Measurements from ENCODE around the gene KIF19. TPM values are rescaled to one million over a fixed set of nuclear protein-coding genes. Genes with fewer than 3 reads are reported as not detected.

KIF19 gene
- total and polyA plus RNA-seq, 2 of the 4 experiments (the other 2 are of a cell fraction) = not detected

- H2BK15ac ChIP-seq (ENCODE audit: low read depth, low read length) = no peak overlapping the region
- no peak for DNase-seq
- no peak overlapping the region for H3K4ac ChIP-seq (ENCODE audit: low read depth, low read length)
- ChIA-PET POLR2A (ENCODE audit: unreplicated experiment) (no interaction called here), CTCF (no interaction called here)
- no peak overlapping the region for H4K91ac ChIP-seq (ENCODE audit: insufficient read depth, low read depth, low read length)
- no peak overlapping the region for H3K4me3 ChIP-seq (ENCODE audit: insufficient read depth, low read depth, low read length)
- WGBS, 2 experiments (ENCODE audit: extremely low coverage in 2 of 2, insufficient read length in 1 of 2) = no CpG with 5 or more reads among the region's 10 CpGs
- no peak overlapping the region for H3K18ac ChIP-seq (ENCODE audit: low read depth, low read length)
- no TSS peak for BruUV-seq (replicated peaks)
- H2BK120ac ChIP-seq (ENCODE audit: low read depth, low read length) = no peak overlapping the region
- no peak overlapping the region for H4K5ac ChIP-seq (ENCODE audit: low read depth, low read length)
- H2AK5ac ChIP-seq (ENCODE audit: low read depth, low read length) = no peak overlapping the region
- H3K14ac ChIP-seq (replicated peaks; ENCODE audit: low read depth, low read length) = no peak overlapping the region
- H4K20me1 ChIP-seq (ENCODE audit: insufficient read depth, low read length) = no peaks in the 10 kb centered on the region
- H3K79me1 ChIP-seq (ENCODE audit: low read depth in 1 of 2, low read length in 2 of 2) = no peaks in the 10 kb centered on the region
- no peak overlapping the region for H3K56ac ChIP-seq (ENCODE audit: extremely low read depth, insufficient read depth, low read length)
- no peaks in the 10 kb centered on the region for H3K36me3 ChIP-seq (ENCODE audit: control insufficient read depth, insufficient read depth, low read length)
- no peak overlapping the region for H3K27ac ChIP-seq (ENCODE audit: insufficient read depth, low read length)
- H3K9ac ChIP-seq (ENCODE audit: low read depth, low read length) = no peak overlapping the region
- intact Hi-C loops (cut with micrococcal nuclease) = no loop called here
- H2BK20ac ChIP-seq (ENCODE audit: low read depth, low read length) = no peak overlapping the region
- no peaks in the 10 kb centered on the region for H3K4me1 ChIP-seq (ENCODE audit: control insufficient read depth, insufficient read depth, low read length)
- TF ChIP-seq POLR2A (IDR thresholded peaks at IDR 0.05; ENCODE audit: low read depth, low read length) = no peak
- no peak for TF ChIP-seq ELK1 (IDR thresholded peaks at IDR 0.05; ENCODE audit: borderline replicate concordance, low read depth, low read length)
- no peak overlapping the region for H3K23ac ChIP-seq (ENCODE audit: low read depth, low read length)
- H3K9me1 ChIP-seq (ENCODE audit: insufficient read depth, low read length) = no peaks in the 10 kb centered on the region
- H2BK5ac ChIP-seq (ENCODE audit: low read depth, low read length, poor library complexity, severe bottlenecking) = no peak overlapping the region
- no peak overlapping the region for H3K4me2 ChIP-seq (ENCODE audit: low read depth, low read length)
- no peak for ATAC-seq (ENCODE audit: low read depth)
- no peaks in the 10 kb centered on the region for H3K9me3 ChIP-seq (ENCODE audit: control insufficient read depth, insufficient read depth, low read length)
- H3K27me3 ChIP-seq (ENCODE audit: control insufficient read depth, insufficient read depth, low read length) = peaks cover 16% of the 10 kb centered on the region; the same call in 1 of the 2 replicates
- dilution Hi-C loops (cut with HindIII; ENCODE audit: low sequenced_read_pairs, unreplicated experiment) = no loop called here
- no peak overlapping the region for H2AFZ ChIP-seq (replicated peaks; ENCODE audit: low read length, poor library complexity)
- no peak overlapping the region for H4K8ac ChIP-seq (ENCODE audit: low read depth in 2 of 2, low read length in 2 of 2)
- H2AK9ac ChIP-seq (replicated peaks; ENCODE audit: low read depth, low read length, poor library complexity) = no peak overlapping the region
- in situ Hi-C loops (cut with MboI; ENCODE audit: low sequenced_read_pairs) = no loop called here
These were observed 27.5 kb downstream of the KIF19 start for GRCh38 chr17:74353446-74354060.
